RWPE2 (cell line): Measurements from ENCODE around the gene OR52B6.
A peak's percentile ranks its signal among the peaks of the same experiment; 100 is the strongest.

Experiments
- ATAC-seq: fragments of 200-7000 bp; cut with Tn5 transposase; 3 replicates; pipeline ENCODE4 v1.9.1; 2021; ENCODE audit warnings: low read depth
- DNase-seq: peaks from one replicate; pipeline ENCODE4 v3.0.0-alpha.2; 2020; ENCODE audit warnings: low spot score
- H3K27ac ChIP-seq: fragments of 450-650 bp; 2 replicates; pipeline ENCODE4 v1.5.1; 2017; ENCODE audit warnings: mild to moderate bottlenecking; ENCODE audit not compliant: poor library complexity, severe bottlenecking
- H3K27me3 ChIP-seq: fragments of 250-450 bp; sonication (Bioruptor Pico); 2 replicates; pipeline ENCODE4 v1.5.1; 2021; ENCODE audit warnings: mild to moderate bottlenecking, moderate library complexity; ENCODE audit not compliant: insufficient read depth, poor library complexity, severe bottlenecking
- H3K36me3 ChIP-seq: fragments of 250-450 bp; sonication (Bioruptor Pico); 2 replicates; pipeline ENCODE4 v1.5.1; 2020; ENCODE audit warnings: low read depth, mild to moderate bottlenecking, moderate library complexity
- H3K4me1 ChIP-seq: fragments of 250-450 bp; sonication (Bioruptor Pico); 2 replicates; pipeline ENCODE4 v1.5.1; 2021; ENCODE audit warnings: mild to moderate bottlenecking, moderate library complexity; ENCODE audit not compliant: insufficient read depth, poor library complexity, severe bottlenecking
- H3K4me3 ChIP-seq: fragments of 250-450 bp; sonication (Bioruptor Pico); 2 replicates; pipeline ENCODE4 v1.5.1; 2021; ENCODE audit warnings: mild to moderate bottlenecking, moderate library complexity; ENCODE audit not compliant: severe bottlenecking
- H3K9me3 ChIP-seq: fragments of 250-450 bp; sonication (Bioruptor Pico); 2 replicates; pipeline ENCODE4 v1.5.1; 2021; ENCODE audit warnings: mild to moderate bottlenecking, moderate library complexity; ENCODE audit not compliant: severe bottlenecking
- CTCF ChIP-seq: fragments of 450-650 bp; IDR thresholded peaks from one replicate; pipeline ENCODE4 v1.5.1; 2017; ENCODE audit warnings: mild to moderate bottlenecking, moderate library complexity; ENCODE audit not compliant: poor library complexity, severe bottlenecking

Gene OR52B6

GRCh38 chr11:5624489-5625279, 44.0 kb downstream of the OR52B6 start, which contains the start of gene TRIM34:
TSS of gene TRIM34 (plus strand) at chr11:5625001. CDS start at chr11:5632332, 7,331 bp downstream.
- no peak for DNase-seq
- Histone ChIP-seq H3K27me3 (no peaks in the 10 kb centered on the region), H3K4me1 (peaks cover 49% of the 10 kb centered on the region), H3K36me3 (no peaks in the 10 kb centered on the region), H3K4me3 (peak within 1 kb of the TSS; percentile 38), H3K9me3 (no peaks in the 10 kb centered on the region), H3K27ac (peak within 1 kb of the TSS; percentile 19)
- TF ChIP-seq CTCF, result no peak
- peak; percentile 68 for ATAC-seq

- Histone ChIP-seq H3K27ac (peak overlapping the region; percentile 19), H3K27me3 (no peaks in the 10 kb centered on the region), H3K36me3 (no peaks in the 10 kb centered on the region), H3K4me1 (peaks cover 43% of the 10 kb centered on the region), H3K9me3 (no peaks in the 10 kb centered on the region), H3K4me3 (peak overlapping the region; percentile 38)
- no peak for TF ChIP-seq CTCF
- ATAC-seq, result no peak
- no peak for DNase-seq
Measured at GRCh38 chr11:5625281-5625680, 44.6 kb downstream of the OR52B6 start.

GRCh38 chr11:5626196-5626595, 45.5 kb downstream of the OR52B6 start:
- ATAC-seq, result peak; percentile 21; the same call in 1 of the 3 replicates
- no peak for TF ChIP-seq CTCF
- Histone ChIP-seq H3K27me3 (no peaks in the 10 kb centered on the region), H3K4me3 (no peak overlapping the region), H3K36me3 (no peaks in the 10 kb centered on the region), H3K9me3 (no peaks in the 10 kb centered on the region), H3K4me1 (peaks cover 34% of the 10 kb centered on the region), H3K27ac (peak overlapping the region; percentile 6)
- no peak for DNase-seq

- H3K27ac ChIP-seq, result no peak overlapping the region
- peaks cover 2% of the 10 kb centered on the region for H3K4me1 ChIP-seq
- no peak for TF ChIP-seq CTCF
- ATAC-seq (no peak), DNase-seq (no peak)
- no peaks in the 10 kb centered on the region for H3K9me3 ChIP-seq
- 0 out of 2 replicates have a peak, but pooled peaks cover 4% of the 10 kb centered on the region for H3K36me3 ChIP-seq
- H3K4me3 ChIP-seq, result no peak overlapping the region
- H3K27me3 ChIP-seq, result no peaks in the 10 kb centered on the region
Measured at GRCh38 chr11:5631417-5631816, 50.7 kb downstream of the OR52B6 start.
